AG08396 (cell line): ENCODE data around the gene EIF6.
"Not testable (repeated sequence)": the region's sequence is repeated elsewhere in the genome, so short reads cannot be mapped to it uniquely, and the experiment has no call there.

Experiments
- DNase-seq: peaks from one replicate; pipeline ENCODE4 v3.0.0; 2012; ENCODE audit warnings: low spot score, mixed read lengths

The EIF6 gene

GRCh38 chr20:35254448-35254999 lies 30.0 kb downstream of the EIF6 start:
- no peak for DNase-seq

- DNase-seq = no peak
Observed at GRCh38 chr20:35253010-35253409, 31.6 kb downstream of the EIF6 start.

GRCh38 chr20:35252598-35252997 lies 32.0 kb downstream of the EIF6 start:
- DNase-seq = not testable (repeated sequence)

GRCh38 chr20:35252037-35252461 lies 32.5 kb downstream of the EIF6 start:
- DNase-seq = no peak

- DNase-seq = no peak
Observed at GRCh38 chr20:35251613-35251940, 33.0 kb downstream of the EIF6 start.

GRCh38 chr20:35248641-35249475 lies 35.7 kb downstream of the EIF6 start:
- peak; percentile 40 for DNase-seq

- DNase-seq = no peak
Observed at GRCh38 chr20:35246723-35247122, 37.8 kb downstream of the EIF6 start.

GRCh38 chr20:35243986-35244385 lies 40.6 kb downstream of the EIF6 start:
- DNase-seq = no peak

- no peak for DNase-seq
Observed at GRCh38 chr20:35243317-35243716, 41.3 kb downstream of the EIF6 start.

GRCh38 chr20:35240811-35241293 lies 43.7 kb downstream of the EIF6 start:
- no peak for DNase-seq

- no peak for DNase-seq
Observed at GRCh38 chr20:35240083-35240810, 44.3 kb downstream of the EIF6 start.

- no peak for DNase-seq
Observed at GRCh38 chr20:35238735-35239134, 45.8 kb downstream of the EIF6 start.

- DNase-seq = no peak
Observed at GRCh38 chr20:35238170-35238569, 46.4 kb downstream of the EIF6 start.

- no peak for DNase-seq
Observed at GRCh38 chr20:35237486-35237885, 47.1 kb downstream of the EIF6 start.

- no peak for DNase-seq
Observed at GRCh38 chr20:35235881-35236280, 48.7 kb downstream of the EIF6 start.

GRCh38 chr20:35232575-35232974 lies 52.0 kb downstream of the EIF6 start:
- DNase-seq = peak; percentile 63
